Kidney (tissue), 14 donors: ENCODE measurements around the gene CNGA3. TPM values are rescaled to one million over a fixed set of nuclear protein-coding genes. Genes with fewer than 3 reads are reported as not detected.

Experiments used
- DNase-seq, 5 donors: peaks; one replicate each; pipeline ENCODE4 v3.0.0-alpha.2; 2013 to 2020
- FAIRE-seq: peaks from 2 replicates; lab custom pipeline; 2012; peaks lifted over from hg19 to GRCh38; lab: Jason Lieb, UNC
- H3K27ac ChIP-seq, 2 donors: one replicate each; pipeline ENCODE4 v1.7.0; 2013; ENCODE audit warnings: low read depth in 2 of 2, low read length in 2 of 2, inconsistent platforms in 1 of 2
- H3K27me3 ChIP-seq: one replicate; pipeline ENCODE4 v1.7.1; 2013; ENCODE audit warnings: low read length, inconsistent platforms; ENCODE audit not compliant: control insufficient read depth, insufficient read depth
- H3K36me3 ChIP-seq, 3 donors: one replicate each; pipeline versions ENCODE4 v1.7.0 to v1.7.1; 2013; ENCODE audit warnings: low read length in 3 of 3, control low read depth in 1 of 3, inconsistent platforms in 1 of 3; ENCODE audit not compliant: insufficient read depth in 3 of 3, control insufficient read depth in 2 of 3
- H3K4me1 ChIP-seq, 3 donors: one replicate each; pipeline versions ENCODE4 v1.7.0 to v1.7.1; 2013; ENCODE audit warnings: low read length in 3 of 3, inconsistent platforms in 1 of 3, low read depth in 1 of 3; ENCODE audit not compliant: control insufficient read depth in 2 of 3, insufficient read depth in 2 of 3
- H3K4me3 ChIP-seq, 3 donors: one replicate each; pipeline versions ENCODE4 v1.7.0 to v1.8.1; 2013; ENCODE audit warnings: low read length in 3 of 3, control low read depth in 1 of 3, inconsistent platforms in 1 of 3
- H3K9ac ChIP-seq, 3 donors: one replicate each; pipeline versions ENCODE4 v1.7.0 to v1.7.1; 2013; ENCODE audit warnings: low read length in 3 of 3, control low read depth in 1 of 3, inconsistent platforms in 1 of 3
- H3K9me3 ChIP-seq, 3 donors: one replicate each; pipeline versions ENCODE4 v1.7.0 to v1.7.1; 2013; ENCODE audit warnings: low read length in 3 of 3, control low read depth in 1 of 3, inconsistent platforms in 1 of 3; ENCODE audit not compliant: control insufficient read depth in 2 of 3, insufficient read depth in 1 of 3
- intact Hi-C: fragments of 100-400 bp; cut with DNase I; formaldehyde crosslinking; loops from one replicate; pipeline ENCODE4 v1.11.1; 2022
- polyA plus RNA-seq: library from polyadenylated mRNA; stranded (reverse); fragments of 350-450 nt; fragmentation: Illumina TruSeq; extraction: RNeasy Lipid Tissue Mini Kit (QIAGEN cat#74804); gene quantifications from one replicate; pipeline ENCODE4 v1.2.3, GENCODE V29; 2014; ENCODE audit warnings: low read depth, low replicate concordance; ENCODE audit not compliant: insufficient read depth
- total RNA-seq: library from RNA; stranded (reverse); fragmentation: NEBNext Ultra II Directional; extraction: Animal tissue kit (Norgen Biotek cat#: 25700); gene quantifications from one replicate; pipeline ENCODE4 v1.2.1, GENCODE V29; 2021
- TF ChIP-seq, protein P1 (sequence below): IDR thresholded peaks from 3 replicates; pipeline ENCODE4 v1.5.1; 2012; ENCODE audit warnings: mild to moderate bottlenecking, moderate library complexity, borderline replicate concordance; ENCODE audit not compliant: insufficient read depth; ENCODE audit errors: extremely low read depth
- donor health status: control.
- donor health status: control.
- donor health status: control.
- donor health status: control.
- donor health status: control.
- donor health status: DM: yes; HTN: yes; CAD: no.
- donor health status: Normal renal cell carcinoma (clear cell type).

The CNGA3 gene
- total and polyA plus RNA-seq, 2 donors from 2014 or later, result not detected

DNA sequence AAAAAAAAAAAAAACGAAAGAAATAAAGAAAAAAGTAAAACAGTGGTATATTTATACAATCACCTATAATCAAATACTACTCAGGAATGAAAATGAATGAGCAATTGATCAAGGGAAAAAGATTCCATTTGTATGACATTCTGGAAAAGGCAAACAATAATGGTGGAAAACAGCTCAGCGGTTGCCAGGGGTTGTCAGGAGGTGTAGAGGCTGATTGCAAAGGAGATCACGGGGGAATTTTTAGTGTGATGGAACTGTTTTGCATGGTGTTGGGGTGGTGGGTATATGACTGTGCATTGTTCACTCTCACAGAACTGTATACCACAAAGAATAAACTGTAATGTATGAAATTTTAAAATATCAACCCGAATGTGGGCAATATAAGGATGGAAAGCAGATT, 52.9 kb downstream of the CNGA3 start:
- no peaks in the 10 kb centered on the region for H3K36me3 ChIP-seq
- FAIRE-seq (no peak), DNase-seq (no peak)
- intact Hi-C loops, result no loop called here
- H3K4me1 ChIP-seq, result no peaks in the 10 kb centered on the region
- no peak overlapping the region for H3K9ac ChIP-seq
- H3K9me3 ChIP-seq, result no peaks in the 10 kb centered on the region
- TF ChIP-seq, protein P1, sequence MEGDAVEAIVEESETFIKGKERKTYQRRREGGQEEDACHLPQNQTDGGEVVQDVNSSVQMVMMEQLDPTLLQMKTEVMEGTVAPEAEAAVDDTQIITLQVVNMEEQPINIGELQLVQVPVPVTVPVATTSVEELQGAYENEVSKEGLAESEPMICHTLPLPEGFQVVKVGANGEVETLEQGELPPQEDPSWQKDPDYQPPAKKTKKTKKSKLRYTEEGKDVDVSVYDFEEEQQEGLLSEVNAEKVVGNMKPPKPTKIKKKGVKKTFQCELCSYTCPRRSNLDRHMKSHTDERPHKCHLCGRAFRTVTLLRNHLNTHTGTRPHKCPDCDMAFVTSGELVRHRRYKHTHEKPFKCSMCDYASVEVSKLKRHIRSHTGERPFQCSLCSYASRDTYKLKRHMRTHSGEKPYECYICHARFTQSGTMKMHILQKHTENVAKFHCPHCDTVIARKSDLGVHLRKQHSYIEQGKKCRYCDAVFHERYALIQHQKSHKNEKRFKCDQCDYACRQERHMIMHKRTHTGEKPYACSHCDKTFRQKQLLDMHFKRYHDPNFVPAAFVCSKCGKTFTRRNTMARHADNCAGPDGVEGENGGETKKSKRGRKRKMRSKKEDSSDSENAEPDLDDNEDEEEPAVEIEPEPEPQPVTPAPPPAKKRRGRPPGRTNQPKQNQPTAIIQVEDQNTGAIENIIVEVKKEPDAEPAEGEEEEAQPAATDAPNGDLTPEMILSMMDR, result no peak
- H3K4me3 ChIP-seq, result no peak overlapping the region
- no peak overlapping the region for H3K27ac ChIP-seq
- no peaks in the 10 kb centered on the region for H3K27me3 ChIP-seq

DNA sequence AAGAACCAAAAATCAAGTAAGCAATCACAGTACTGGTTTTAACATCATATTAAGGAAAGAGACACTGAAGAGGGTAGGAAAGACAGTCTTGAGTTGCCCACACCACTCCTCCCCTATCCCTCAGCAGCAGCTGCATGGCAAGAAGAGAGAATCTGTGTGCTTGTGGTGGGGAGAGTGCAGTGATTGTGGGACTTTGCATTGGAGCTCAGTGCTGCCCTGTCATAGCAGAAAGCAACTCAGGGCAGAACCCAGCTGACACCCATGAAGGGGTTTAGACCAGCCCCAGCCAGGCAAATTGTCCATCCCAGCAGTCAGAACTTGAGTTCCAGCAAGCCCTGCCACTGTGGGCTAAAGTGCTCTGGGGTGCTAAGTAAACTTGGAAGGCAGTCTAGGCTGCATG, 57.6 kb downstream of the CNGA3 start:
- FAIRE-seq, result no peak
- TF ChIP-seq, protein P1, result no peak
- H3K27me3 ChIP-seq, result no peaks in the 10 kb centered on the region

DNA sequence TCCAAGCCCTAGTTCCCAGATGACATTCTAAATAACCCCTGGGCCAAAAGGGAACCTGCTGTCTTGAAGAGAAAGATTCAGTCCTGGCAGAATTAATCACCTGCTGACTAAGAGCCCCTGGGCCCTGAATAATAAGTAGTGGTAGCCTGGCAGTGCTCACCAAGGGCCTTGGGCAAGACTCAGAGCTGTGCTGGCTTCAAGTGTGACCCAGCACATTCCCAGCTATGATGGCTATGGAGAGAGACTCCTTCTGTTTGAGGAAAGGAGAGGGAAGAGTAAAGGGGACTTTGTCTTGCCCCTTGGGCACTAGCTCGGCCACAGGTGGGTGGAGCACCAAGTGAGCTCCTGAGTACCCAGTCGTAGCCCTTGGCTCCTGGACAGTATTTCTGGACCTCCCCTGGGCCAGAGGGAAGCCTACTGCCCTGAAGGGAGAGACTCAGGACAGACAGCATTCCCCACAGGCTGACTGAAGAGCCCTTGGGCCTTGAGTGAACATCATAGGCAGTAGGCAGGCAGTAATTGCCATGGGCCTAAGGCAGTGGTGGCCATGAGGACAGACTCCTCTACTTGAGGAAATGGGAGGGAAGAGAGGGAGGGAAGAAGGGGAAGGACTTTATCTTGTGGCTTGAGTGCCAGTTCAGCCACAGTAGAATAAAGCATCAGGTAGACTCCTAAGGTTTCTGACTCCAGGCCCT, 58.4 kb downstream of the CNGA3 start:
- Histone ChIP-seq H3K9me3 (no peaks in the 10 kb centered on the region), H3K27me3 (no peaks in the 10 kb centered on the region), H3K36me3 (no peaks in the 10 kb centered on the region), H3K4me3 (no peak overlapping the region), H3K4me1 (no peaks in the 10 kb centered on the region), H3K9ac (no peak overlapping the region), H3K27ac (no peak overlapping the region)
- intact Hi-C loops, result no loop called here
- TF ChIP-seq, protein P1, result no peak
- DNase-seq (no peak), FAIRE-seq (no peak)

More for the DNA sequence above, 57.6 kb downstream of the CNGA3 start:
- Histone ChIP-seq H3K27ac (no peak overlapping the region), H3K4me1 (no peaks in the 10 kb centered on the region), H3K36me3 (no peaks in the 10 kb centered on the region), H3K9ac (no peak overlapping the region), H3K9me3 (no peaks in the 10 kb centered on the region), H3K4me3 (no peak overlapping the region)
- intact Hi-C loops, result no loop called here
- DNase-seq, result no peak
